H9 (cell line): ENCODE data around the gene FBLL1. TPM values are rescaled to one million over a fixed set of nuclear protein-coding genes. Genes with fewer than 3 reads are reported as not detected.
"Not testable (repeated sequence)": the region's sequence is repeated elsewhere in the genome, so short reads cannot be mapped to it uniquely, and the experiment has no call there.

Source experiments
- DNase-seq: peaks from one replicate; pipeline ENCODE4 v3.0.0-alpha.2; 2017
- H2AFZ ChIP-seq: one replicate; pipeline ENCODE4 v1.6.1; 2013; ENCODE audit warnings: mild to moderate bottlenecking, low read length, control low read depth, moderate library complexity
- H2AK5ac ChIP-seq: 2 replicates; pipeline ENCODE4 v1.6.1; 2013; ENCODE audit warnings: low read length, control low read depth, mixed read lengths; ENCODE audit not compliant: insufficient read length
- H2BK120ac ChIP-seq: one replicate; pipeline ENCODE4 v1.6.1; 2013; ENCODE audit warnings: low read depth, mild to moderate bottlenecking, low read length, control low read depth, inconsistent platforms; ENCODE audit not compliant: poor library complexity, severe bottlenecking
- H2BK12ac ChIP-seq: 2 replicates; pipeline ENCODE4 v1.6.1; 2013; ENCODE audit warnings: low read length, control low read depth, mixed read lengths, low read depth; ENCODE audit not compliant: insufficient read length
- H2BK15ac ChIP-seq: 2 replicates; pipeline ENCODE4 v1.6.1; 2013; ENCODE audit warnings: low read depth, low read length, control low read depth
- H2BK20ac ChIP-seq: one replicate; pipeline ENCODE4 v1.6.1; 2013; ENCODE audit warnings: low read depth, mild to moderate bottlenecking, low read length, control low read depth, inconsistent platforms; ENCODE audit not compliant: poor library complexity, severe bottlenecking
- H2BK5ac ChIP-seq: 2 replicates; pipeline ENCODE4 v1.6.1; 2013; ENCODE audit warnings: low read length, control low read depth, mixed read lengths; ENCODE audit not compliant: insufficient read length
- H3K14ac ChIP-seq: 2 replicates; pipeline ENCODE4 v1.6.1; 2013; ENCODE audit warnings: low read length, control low read depth; ENCODE audit not compliant: insufficient read depth
- H3K18ac ChIP-seq: 2 replicates; pipeline ENCODE4 v1.6.1; 2013; ENCODE audit warnings: low read depth, mild to moderate bottlenecking, mixed read lengths, low read length, control low read depth; ENCODE audit not compliant: insufficient read length
- H3K23ac ChIP-seq: 2 replicates; pipeline ENCODE4 v1.6.1; 2013; ENCODE audit warnings: low read length, control low read depth, mixed read lengths, low read depth; ENCODE audit not compliant: insufficient read length
- H3K23me2 ChIP-seq: 2 replicates; pipeline ENCODE4 v1.6.1; 2013; ENCODE audit warnings: low read depth, mild to moderate bottlenecking, mixed read lengths, low read length, control low read depth; ENCODE audit not compliant: insufficient read length, poor library complexity, severe bottlenecking
- H3K27ac ChIP-seq: 2 replicates; pipeline ENCODE4 v1.5.1; 2013; ENCODE audit warnings: low read length, control low read depth, mixed read lengths, low read depth; ENCODE audit not compliant: insufficient read length
- H3K27me3 ChIP-seq: 2 replicates; pipeline ENCODE4 v1.6.1; 2013; ENCODE audit warnings: low read length, control low read depth, inconsistent platforms; ENCODE audit not compliant: insufficient read depth
- H3K4ac ChIP-seq: 2 replicates; pipeline ENCODE4 v1.6.1; 2013; ENCODE audit warnings: low read depth, mild to moderate bottlenecking, control low read depth, inconsistent platforms, low read length, moderate library complexity
- H3K4me1 ChIP-seq: 2 replicates; pipeline ENCODE4 v1.6.1; 2013; ENCODE audit warnings: low read length, control low read depth, inconsistent platforms; ENCODE audit not compliant: insufficient read depth
- H3K4me2 ChIP-seq: 2 replicates; pipeline ENCODE4 v1.6.1; 2013; ENCODE audit warnings: low read length, control low read depth, mixed read lengths; ENCODE audit not compliant: insufficient read length, insufficient read depth
- H3K56ac ChIP-seq: 2 replicates; pipeline ENCODE4 v1.6.1; 2013; ENCODE audit warnings: low read depth, mild to moderate bottlenecking, mixed read lengths, low read length, control low read depth; ENCODE audit not compliant: insufficient read length
- H3K79me1 ChIP-seq: 2 replicates; pipeline ENCODE4 v1.6.1; 2013; ENCODE audit warnings: low read depth, mild to moderate bottlenecking, moderate library complexity, low read length, control low read depth, inconsistent platforms; ENCODE audit not compliant: insufficient read depth, poor library complexity, severe bottlenecking
- H3K79me2 ChIP-seq: 2 replicates; pipeline ENCODE4 v1.6.1; 2013; ENCODE audit warnings: low read length, control low read depth, inconsistent platforms; ENCODE audit not compliant: insufficient read depth
- H3K9ac ChIP-seq: 2 replicates; pipeline ENCODE4 v1.6.1; 2013; ENCODE audit warnings: low read length, control low read depth, mixed read lengths; ENCODE audit not compliant: insufficient read length; ENCODE audit errors: extremely low read depth
- H3K9me3 ChIP-seq: one replicate; pipeline ENCODE4 v1.6.1; 2013; ENCODE audit warnings: low read depth, low read length, inconsistent platforms; ENCODE audit not compliant: control insufficient read depth
- H3T11ph ChIP-seq: one replicate; pipeline ENCODE4 v1.6.1; 2013; ENCODE audit warnings: mild to moderate bottlenecking, low read length, control low read depth, inconsistent platforms
- H4K20me1 ChIP-seq: one replicate; pipeline ENCODE4 v1.6.1; 2013; ENCODE audit not compliant: control insufficient read depth, insufficient read length, insufficient read depth
- H4K5ac ChIP-seq: 2 replicates; pipeline ENCODE4 v1.6.1; 2013; ENCODE audit warnings: low read depth, mild to moderate bottlenecking, mixed read lengths, low read length, control low read depth; ENCODE audit not compliant: insufficient read length
- H4K8ac ChIP-seq: replicated peaks from 2 replicates; pipeline ENCODE4 v1.6.1; 2013; ENCODE audit warnings: low read length, control low read depth, mixed read lengths, low read depth; ENCODE audit not compliant: insufficient read length
- H4K91ac ChIP-seq: 2 replicates; pipeline ENCODE4 v1.6.1; 2013; ENCODE audit warnings: low read depth, mild to moderate bottlenecking, moderate library complexity, mixed read lengths, low read length, control low read depth; ENCODE audit not compliant: insufficient read length
- H3K27ac Mint-ChIP-seq, 3 experiments: 2 replicates in 2 of 3; 3 replicates in 1 of 3; pipeline ENCODE4 v1.8.0; 2020 to 2021; ENCODE audit warnings: mixed read lengths in 3 of 3, mild to moderate bottlenecking in 1 of 3, moderate library complexity in 1 of 3
- H3K27me3 Mint-ChIP-seq: 2 replicates; pipeline ENCODE4 v1.8.0; 2021; ENCODE audit warnings: low read depth, mild to moderate bottlenecking, moderate library complexity, mixed read lengths
- H3K36me3 Mint-ChIP-seq, 3 experiments: 2 replicates in 2 of 3; 3 replicates in 1 of 3; pipeline ENCODE4 v1.8.0; 2020 to 2021; ENCODE audit warnings: low read depth in 3 of 3, mixed read lengths in 3 of 3; ENCODE audit not compliant: insufficient read depth in 1 of 3
- H3K4me1 Mint-ChIP-seq, 2 experiments: 2 replicates each; pipeline ENCODE4 v1.8.0; 2020; ENCODE audit warnings: mixed read lengths in 2 of 2
- H3K4me3 Mint-ChIP-seq, 2 experiments: 2 replicates in 1 of 2; 3 replicates in 1 of 2; pipeline ENCODE4 v1.8.0; 2020 to 2021; ENCODE audit warnings: mild to moderate bottlenecking in 2 of 2, mixed read lengths in 2 of 2, moderate library complexity in 1 of 2
- H3K9me3 Mint-ChIP-seq, 2 experiments: 2 replicates in 1 of 2; 3 replicates in 1 of 2; pipeline ENCODE4 v1.8.0; 2020; ENCODE audit warnings: mild to moderate bottlenecking in 2 of 2, mixed read lengths in 2 of 2, moderate library complexity in 1 of 2
- WGBS: extraction: QIAGEN DNeasy Blood & Tissue Kit; methylation state at CpG from one replicate; pipeline ENCODE4 v1.1.7; 2013; ENCODE audit warnings: missing lambda C conversion rate, low lambda C conversion rate, mixed read lengths; ENCODE audit not compliant: insufficient read length; ENCODE audit errors: extremely low coverage; 5-methylcytosine and 5-hydroxymethylcytosine counted together
- total RNA-seq: library from RNA; stranded (reverse); gene quantifications from 2 replicates; pipeline ENCODE4 v1.2.1, GENCODE V29; 2021

FBLL1 gene
- total RNA-seq, 1 experiment from 2014 or later = 3.6 TPM

DNA sequence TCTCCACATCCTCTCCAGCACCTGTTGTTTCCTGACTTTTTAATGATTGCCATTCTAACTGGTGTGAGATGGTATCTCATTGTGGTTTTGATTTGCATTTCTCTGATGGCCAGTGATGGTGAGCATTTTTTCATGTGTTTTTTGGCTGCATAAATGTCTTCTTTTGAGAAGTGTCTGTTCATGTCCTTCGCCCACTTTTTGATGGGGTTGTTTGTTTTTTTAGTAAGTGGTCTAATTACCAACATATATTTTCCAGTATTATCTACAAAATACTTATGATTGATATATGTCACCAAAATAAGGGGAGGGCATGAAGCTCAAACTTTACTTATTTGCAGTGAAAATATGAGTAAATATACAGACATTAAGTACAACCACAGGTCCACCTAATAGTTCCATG, 45.1 kb downstream of the FBLL1 start:
- not testable (repeated sequence) for H3K18ac ChIP-seq, H2BK120ac ChIP-seq, H2AFZ ChIP-seq, H3K79me1 ChIP-seq, H3K9ac ChIP-seq, H3K4ac ChIP-seq, DNase-seq, H2BK15ac ChIP-seq, H3K27ac ChIP-seq, H3K4me3 Mint-ChIP-seq, H3K9me3 ChIP-seq, H4K8ac ChIP-seq, H2BK5ac ChIP-seq, H3K56ac ChIP-seq, H3K23ac ChIP-seq, H3K14ac ChIP-seq, H3K27ac Mint-ChIP-seq, H3K9me3 Mint-ChIP-seq, H4K91ac ChIP-seq, H4K5ac ChIP-seq, H3T11ph ChIP-seq, H3K23me2 ChIP-seq, H3K27me3 Mint-ChIP-seq, H2AK5ac ChIP-seq, H3K27me3 ChIP-seq, H2BK12ac ChIP-seq, H2BK20ac ChIP-seq, H4K20me1 ChIP-seq, H3K4me1 ChIP-seq, H3K4me2 ChIP-seq
- H3K36me3 Mint-ChIP-seq = peaks cover 18 to 29% (median 26%) of the 10 kb centered on the region in 3 experiments
- no CpG with 5 or more reads among the region's 1 CpG for WGBS
- peaks cover 71% of the 10 kb centered on the region; the same call in 1 of the 2 replicates for H3K79me2 ChIP-seq
- peaks cover 28 to 30% of the 10 kb centered on the region in 2 experiments for H3K4me1 Mint-ChIP-seq
